ENCODE measurements around the gene OR10J4. TPM values are rescaled to one million over a fixed set of nuclear protein-coding genes. Genes with fewer than 3 reads are reported as not detected.

The OR10J4 gene
- total RNA-seq, 4 donors from 2014 or later: not detected

- no peak for TF ChIP-seq CTCF (IDR thresholded peaks at IDR 0.05; ENCODE audit: low read depth)
These were observed 4.5 kb downstream of the OR10J4 start for GRCh38 chr1:159436469-159436868.

GRCh38 chr1:159439422-159439821 lies 7.4 kb downstream of the OR10J4 start, which contains the start of gene OR10J1:
OR10J1 (plus strand) TSS chr1:159439722; CDS start chr1:159439792, 70 bp downstream.
- no peak for TF ChIP-seq CTCF (IDR thresholded peaks at IDR 0.05; ENCODE audit: low read depth)

- no peak for TF ChIP-seq CTCF (IDR thresholded peaks at IDR 0.05; ENCODE audit: low read depth)
These were observed 9.4 kb downstream of the OR10J4 start for GRCh38 chr1:159441360-159441759.

GRCh38 chr1:159442428-159442827 lies 10.4 kb downstream of the OR10J4 start:
- TF ChIP-seq CTCF (IDR thresholded peaks at IDR 0.05; ENCODE audit: low read depth): no peak

GRCh38 chr1:159443066-159443750 lies 11.2 kb downstream of the OR10J4 start:
- no peak for TF ChIP-seq CTCF (IDR thresholded peaks at IDR 0.05; ENCODE audit: low read depth)

- TF ChIP-seq CTCF (IDR thresholded peaks at IDR 0.05; ENCODE audit: low read depth): no peak
These were observed 12.5 kb downstream of the OR10J4 start for GRCh38 chr1:159444511-159444910.

- no peak for TF ChIP-seq CTCF (IDR thresholded peaks at IDR 0.05; ENCODE audit: low read depth)
These were observed 16.2 kb downstream of the OR10J4 start for GRCh38 chr1:159448181-159448580.

All from subcutaneous adipose tissue (tissue), 4 donors.